ENCODE results near the gene SASH3.

The SASH3 gene

GRCh38 chrX:129802863-129803262 is 23.1 kb downstream of the SASH3 start:
- DNase-seq (ENCODE audit: extremely low spot score), result no peak
- TF ChIP-seq CTBP1 (IDR thresholded peaks at IDR 0.05; ENCODE audit: borderline replicate concordance) (no peak), HDGF (IDR thresholded peaks at IDR 0.05; ENCODE audit: borderline replicate concordance) (no peak), FOXA1 (IDR thresholded peaks at IDR 0.05) (no peak), ELF4 (IDR thresholded peaks at IDR 0.05) (no peak), TARDBP (IDR thresholded peaks at IDR 0.05) (no peak), BHLHE40 (IDR thresholded peaks at IDR 0.05; ENCODE audit: borderline replicate concordance) (no peak), PKNOX1 (IDR thresholded peaks at IDR 0.05) (no peak), FOXM1 (IDR thresholded peaks at IDR 0.05; ENCODE audit: borderline replicate concordance) (no peak), FOXK2 (IDR thresholded peaks at IDR 0.05) (no peak)
- POLR2A ChIA-PET, result interaction anchor here (1.1 kb wide), 1 partner anchor 103 kb away, joined by 3 read pairs; the partner anchor contains the start of gene UTP14A
- CTCF ChIA-PET, result no interaction called here

DNA sequence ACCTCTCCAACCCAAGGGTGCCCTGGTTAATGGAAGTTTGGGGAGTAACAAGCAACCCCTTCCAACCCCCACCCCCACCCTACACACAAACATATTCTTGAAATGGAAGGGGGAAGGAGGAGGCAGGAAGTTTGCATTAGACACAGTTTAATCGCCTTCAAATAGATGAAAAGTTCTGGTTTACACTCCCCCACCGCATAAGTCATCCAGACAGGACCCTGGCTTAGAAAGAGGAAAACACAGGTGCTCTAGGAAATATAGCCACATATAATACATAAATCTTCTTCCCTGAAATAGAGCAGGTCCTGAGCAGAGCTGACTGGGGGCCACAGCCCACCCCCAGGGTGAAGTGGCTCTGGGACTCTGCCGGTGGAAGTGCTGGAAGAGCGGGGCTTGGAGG is 25.1 kb downstream of the SASH3 start:
- ChIA-PET CTCF (no interaction called here), POLR2A (no interaction called here)
- TF ChIP-seq LEF1 (IDR thresholded peaks at IDR 0.05; ENCODE audit: borderline replicate concordance) (no peak), ARNT (IDR thresholded peaks at IDR 0.05) (no peak), HDGF (IDR thresholded peaks at IDR 0.05; ENCODE audit: borderline replicate concordance) (no peak), TARDBP (IDR thresholded peaks at IDR 0.05) (no peak), L3MBTL2 (conservative IDR thresholded peaks at IDR 0.05) (no peak), BHLHE40 (IDR thresholded peaks at IDR 0.05; ENCODE audit: borderline replicate concordance) (no peak), FOXA1 (IDR thresholded peaks at IDR 0.05) (no peak), SUZ12 (IDR thresholded peaks at IDR 0.05) (no peak)
- DNase-seq (ENCODE audit: extremely low spot score), result no peak

DNA sequence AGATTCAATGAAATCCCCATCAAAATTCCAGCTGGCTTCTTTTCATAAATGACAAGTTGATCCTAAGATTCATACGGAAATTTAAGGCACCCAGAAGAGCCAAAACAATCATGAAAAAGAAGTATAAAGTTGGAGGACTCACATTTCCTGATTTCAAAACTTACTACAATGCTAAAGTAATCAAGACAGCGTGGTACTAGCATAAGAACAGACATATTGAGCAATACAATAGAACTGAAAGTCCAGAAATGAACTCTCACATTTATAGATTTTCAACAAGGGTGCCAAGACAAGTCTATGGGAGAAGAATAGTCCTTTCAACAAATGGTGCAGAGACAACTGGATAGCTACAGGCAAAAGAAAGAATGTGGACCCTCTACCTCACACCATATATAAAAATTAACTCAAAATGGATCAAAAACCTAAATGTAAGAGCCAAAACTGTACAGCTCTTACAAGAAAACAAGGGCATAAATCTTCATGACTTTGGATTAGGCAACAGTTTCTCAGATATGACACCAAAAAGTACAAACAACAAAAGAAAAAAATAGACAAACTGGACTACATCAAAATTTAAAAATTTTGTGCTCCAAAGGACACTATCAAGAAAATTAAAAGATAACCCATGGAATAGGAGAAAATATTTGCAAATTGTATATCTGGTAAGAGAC is 28.5 kb downstream of the SASH3 start:
- no peak for TF ChIP-seq HDGF (IDR thresholded peaks at IDR 0.05; ENCODE audit: borderline replicate concordance)
- no peak for TF ChIP-seq FOXA1 (IDR thresholded peaks at IDR 0.05)
- no peak for TF ChIP-seq LEF1 (IDR thresholded peaks at IDR 0.05; ENCODE audit: borderline replicate concordance)
- no peak for TF ChIP-seq PKNOX1 (IDR thresholded peaks at IDR 0.05)
- no peak for TF ChIP-seq L3MBTL2 (conservative IDR thresholded peaks at IDR 0.05)
- no peak for TF ChIP-seq ZNF384 (IDR thresholded peaks at IDR 0.05)
- TF ChIP-seq CTBP1 (IDR thresholded peaks at IDR 0.05; ENCODE audit: borderline replicate concordance), result no peak
- no peak for TF ChIP-seq ARNT (IDR thresholded peaks at IDR 0.05)
- TF ChIP-seq NFRKB (IDR thresholded peaks at IDR 0.05), result no peak
- no peak for TF ChIP-seq ELF4 (IDR thresholded peaks at IDR 0.05)
- TF ChIP-seq TARDBP (IDR thresholded peaks at IDR 0.05), result no peak
- TF ChIP-seq BHLHE40 (IDR thresholded peaks at IDR 0.05; ENCODE audit: borderline replicate concordance), result no peak
- TF ChIP-seq SUZ12 (IDR thresholded peaks at IDR 0.05), result no peak
- no peak for TF ChIP-seq SP1 (IDR thresholded peaks at IDR 0.05)
- no peak for TF ChIP-seq FOXK2 (IDR thresholded peaks at IDR 0.05)
- TF ChIP-seq FOXM1 (IDR thresholded peaks at IDR 0.05; ENCODE audit: borderline replicate concordance), result no peak
- ChIA-PET POLR2A (no interaction called here), CTCF (interaction anchor here (0.5 kb wide), 1 partner anchor 24 kb away, joined by 3 read pairs; no protein-coding TSS in a partner anchor)
- DNase-seq (ENCODE audit: extremely low spot score), result no peak

DNA sequence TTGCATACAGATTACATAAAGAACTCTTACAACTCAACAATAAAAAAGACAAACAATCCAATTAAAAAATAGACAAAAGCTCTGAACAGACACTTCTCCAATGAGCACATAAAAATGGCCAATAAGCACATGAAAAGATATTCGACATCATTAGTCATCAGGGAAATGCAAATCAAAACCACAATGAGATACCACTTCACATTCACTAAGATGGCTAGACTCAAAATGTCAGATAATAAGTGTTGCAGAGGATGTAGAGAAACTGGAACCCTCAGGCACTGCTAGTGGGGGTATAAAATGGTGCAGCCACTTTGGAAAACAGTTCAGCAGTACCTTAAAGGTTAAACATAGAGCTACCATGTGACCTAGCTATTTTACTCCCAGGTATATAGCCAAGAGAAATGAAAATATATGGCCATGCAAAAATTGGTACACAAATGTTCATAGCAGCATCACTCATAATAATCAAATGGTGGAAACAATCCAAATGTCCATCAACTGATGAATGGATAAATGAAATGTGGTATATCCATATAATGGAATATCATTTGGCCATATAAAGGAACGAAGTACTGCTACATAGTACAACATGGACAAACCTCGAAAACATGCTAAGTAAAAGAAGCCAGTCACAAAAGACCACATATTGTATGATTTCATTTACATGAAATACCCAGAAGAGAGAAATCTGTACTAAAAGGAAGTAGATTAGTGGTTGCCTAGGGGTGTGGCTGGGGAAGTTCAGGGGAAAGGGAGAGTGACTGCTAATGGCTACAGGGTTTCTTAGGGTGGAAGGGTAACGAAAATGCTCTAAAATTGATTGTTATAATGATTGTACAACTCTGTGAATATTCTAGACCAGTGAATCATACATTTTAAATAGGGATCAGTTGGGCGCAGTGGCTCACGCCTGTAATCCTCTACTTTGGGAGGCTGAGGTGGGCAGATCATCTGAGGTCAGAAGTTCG is 29.4 kb downstream of the SASH3 start:
- ChIA-PET CTCF (interaction anchor here (0.5 to 0.7 kb wide), 2 partner anchors 23 to 195 kb away, joined by 3 to 7 read pairs; no protein-coding TSS in a partner anchor), POLR2A (no interaction called here)
- TF ChIP-seq NFRKB (IDR thresholded peaks at IDR 0.05) (no peak), FOXA1 (IDR thresholded peaks at IDR 0.05) (no peak), HDGF (IDR thresholded peaks at IDR 0.05; ENCODE audit: borderline replicate concordance) (no peak), SP1 (IDR thresholded peaks at IDR 0.05) (no peak), SUZ12 (IDR thresholded peaks at IDR 0.05) (no peak), BHLHE40 (IDR thresholded peaks at IDR 0.05; ENCODE audit: borderline replicate concordance) (no peak), FOXM1 (IDR thresholded peaks at IDR 0.05; ENCODE audit: borderline replicate concordance) (no peak), ZNF384 (IDR thresholded peaks at IDR 0.05) (no peak), ELF4 (IDR thresholded peaks at IDR 0.05) (no peak), LEF1 (IDR thresholded peaks at IDR 0.05; ENCODE audit: borderline replicate concordance) (no peak)
- DNase-seq (ENCODE audit: extremely low spot score), result no peak

- no peak for TF ChIP-seq FOXM1 (IDR thresholded peaks at IDR 0.05; ENCODE audit: borderline replicate concordance)
- no peak for TF ChIP-seq CTBP1 (IDR thresholded peaks at IDR 0.05; ENCODE audit: borderline replicate concordance)
- TF ChIP-seq BHLHE40 (IDR thresholded peaks at IDR 0.05; ENCODE audit: borderline replicate concordance), result no peak
- TF ChIP-seq FOXA1 (IDR thresholded peaks at IDR 0.05), result no peak
- TF ChIP-seq L3MBTL2 (conservative IDR thresholded peaks at IDR 0.05), result no peak
- no peak for TF ChIP-seq ARNT (IDR thresholded peaks at IDR 0.05)
- TF ChIP-seq FOXK2 (IDR thresholded peaks at IDR 0.05), result no peak
- DNase-seq (ENCODE audit: extremely low spot score), result no peak
- CTCF ChIA-PET, result interaction anchor here (1.1 kb wide), 1 partner anchor 9 kb away, joined by 4 read pairs; no protein-coding TSS in a partner anchor
- POLR2A ChIA-PET, result no interaction called here
These were observed 34.1 kb downstream of the SASH3 start for GRCh38 chrX:129813662-129814368.

GRCh38 chrX:129818123-129818522 is 38.4 kb downstream of the SASH3 start:
- no peak for DNase-seq (ENCODE audit: extremely low spot score)
- no peak for TF ChIP-seq ARNT (IDR thresholded peaks at IDR 0.05)
- no peak for TF ChIP-seq FOXM1 (IDR thresholded peaks at IDR 0.05; ENCODE audit: borderline replicate concordance)
- no peak for TF ChIP-seq LEF1 (IDR thresholded peaks at IDR 0.05; ENCODE audit: borderline replicate concordance)
- TF ChIP-seq FOXK2 (IDR thresholded peaks at IDR 0.05), result no peak
- TF ChIP-seq L3MBTL2 (conservative IDR thresholded peaks at IDR 0.05), result no peak
- TF ChIP-seq NFRKB (IDR thresholded peaks at IDR 0.05), result no peak
- TF ChIP-seq FOXA1 (IDR thresholded peaks at IDR 0.05), result no peak
- TF ChIP-seq PKNOX1 (IDR thresholded peaks at IDR 0.05), result no peak
- TF ChIP-seq BHLHE40 (IDR thresholded peaks at IDR 0.05; ENCODE audit: borderline replicate concordance), result no peak
- no peak for TF ChIP-seq ZNF384 (IDR thresholded peaks at IDR 0.05)
- ChIA-PET POLR2A (no interaction called here), CTCF (no interaction called here)
